Body of pancreas (tissue), 4 donors: ENCODE measurements around the gene ZDHHC18. TPM values are rescaled to one million over a fixed set of nuclear protein-coding genes. Genes with fewer than 3 reads are reported as not detected.
A peak's percentile ranks its signal among the peaks of the same experiment; 100 is the strongest.

Experiments used
- ATAC-seq: fragments of 150-250 bp; one replicate; pipeline ENCODE4 v1.9.1; 2016
- DNase-seq, 4 donors: peaks; one replicate each; pipeline ENCODE4 v3.0.0-alpha.2; 2019
- H3K27ac ChIP-seq, 4 donors: fragments of 200-600 bp; sonication (generic); 1 replicate in 3 of 4; 2 replicates in 1 of 4; pipeline versions ENCODE4 v1.5.1 to v1.6.1; 2016 to 2019; ENCODE audit warnings: mild to moderate bottlenecking in 1 of 4, mixed read lengths in 1 of 4, moderate library complexity in 1 of 4
- H3K27me3 ChIP-seq, 2 donors: fragments of 200-600 bp; sonication (generic); one replicate each; pipeline ENCODE4 v1.6.0; 2016; ENCODE audit warnings: mild to moderate bottlenecking in 1 of 2
- H3K36me3 ChIP-seq, 2 donors: fragments of 200-600 bp; sonication (generic); replicated peaks in 1 of 2; 2 replicates each; pipeline ENCODE4 v1.5.1; 2016; ENCODE audit warnings: low read depth in 2 of 2; ENCODE audit not compliant: insufficient read depth in 1 of 2
- H3K4me1 ChIP-seq: fragments of 200-600 bp; sonication (generic); one replicate; pipeline ENCODE4 v1.6.0; 2016
- H3K4me3 ChIP-seq, 2 donors: fragments of 200-600 bp; sonication (generic); 1 replicate in 1 of 2; 2 replicates in 1 of 2; pipeline ENCODE4 v1.5.1; 2016 to 2019
- H3K9me3 ChIP-seq, 3 donors: fragments of 200-600 bp; sonication (generic); 1 replicate in 2 of 3; 2 replicates in 1 of 3; pipeline ENCODE4 v1.5.1; 2016
- CTCF ChIP-seq, 7 experiments: fragments of 450-650 bp in 4 of 7; fragments of 200-600 bp in 3 of 7; sonication (generic) in 3 of 7; IDR thresholded peaks; one replicate each; pipeline ENCODE4 v1.5.1; 2016 to 2019; ENCODE audit warnings: antibody characterized with exemption in 7 of 7
- POLR2A ChIP-seq, 3 donors: fragments of 450-650 bp; IDR thresholded peaks; one replicate each; pipeline ENCODE4 v1.6.1; 2016; ENCODE audit warnings: antibody characterized with exemption in 3 of 3, mild to moderate bottlenecking in 2 of 3
- WGBS, 2 donors: methylation state at CpG; one replicate each; pipeline ENCODE4 v1.1.5; 2017; 5-methylcytosine and 5-hydroxymethylcytosine counted together
- intact Hi-C: fragments of 100-400 bp; cut with DNase I; formaldehyde crosslinking; loops from one replicate; pipeline ENCODE4 v1.15.1; 2023
- total RNA-seq, 2 donors: library from RNA; depleted of rRNA; stranded (reverse); fragments of >200 nt; gene quantifications; one replicate each; pipeline ENCODE4 v1.1.0, GENCODE V29; 2016

ZDHHC18 gene
- total RNA-seq, 2 donors from 2014 or later = 4.6 to 5.7 TPM

GRCh38 chr1:26882696-26883463, 56.4 kb downstream of the ZDHHC18 start:
- H3K36me3 ChIP-seq = peaks cover 21 to 56% of the 10 kb centered on the region in 2 donors

GRCh38 chr1:26887125-26887524, 60.6 kb downstream of the ZDHHC18 start:
- H3K36me3 ChIP-seq = peaks cover 21 to 43% of the 10 kb centered on the region in 2 donors
- TF ChIP-seq POLR2A (IDR thresholded peaks at IDR 0.05) (no peak), CTCF (IDR thresholded peaks at IDR 0.05) (peak; percentile 17 to 42 (median 32))
- ATAC-seq (no peak), DNase-seq (peak in 2 of 4 donors; percentile 30 to 35)
- H3K27me3 ChIP-seq = no peaks in the 10 kb centered on the region
- WGBS, 2 donors = 71 to 75% methylated on average over 1 of the region's 1 CpG
- peaks cover 17% of the 10 kb centered on the region for H3K4me1 ChIP-seq
- no peak overlapping the region for H3K27ac ChIP-seq
- intact Hi-C loops = no loop called here
- no peak overlapping the region for H3K4me3 ChIP-seq
- no peaks in the 10 kb centered on the region for H3K9me3 ChIP-seq

More at GRCh38 chr1:26882696-26883463, 56.4 kb downstream of the ZDHHC18 start:
- Histone ChIP-seq H3K4me3 (no peak overlapping the region), H3K4me1 (no peaks in the 10 kb centered on the region), H3K9me3 (no peaks in the 10 kb centered on the region), H3K27ac (no peak overlapping the region), H3K27me3 (no peaks in the 10 kb centered on the region)
- WGBS, 2 donors = 80 to 85% methylated on average over 5 of the region's 5 CpGs
- DNase-seq (no peak), ATAC-seq (no peak)
- intact Hi-C loops = no loop called here
- TF ChIP-seq POLR2A (IDR thresholded peaks at IDR 0.05) (no peak), CTCF (IDR thresholded peaks at IDR 0.05) (no peak)

- H3K36me3 ChIP-seq = peaks cover 16 to 39% of the 10 kb centered on the region in 2 donors
- H3K27me3 ChIP-seq = no peaks in the 10 kb centered on the region
- H3K4me3 ChIP-seq = no peak overlapping the region
- intact Hi-C loops = no loop called here
- no peak for TF ChIP-seq CTCF (IDR thresholded peaks at IDR 0.05)
- no peak for TF ChIP-seq POLR2A (IDR thresholded peaks at IDR 0.05)
- DNase-seq (no peak), ATAC-seq (no peak)
- H3K27ac ChIP-seq = no peak overlapping the region
- WGBS, 2 donors = 85 to 86% methylated on average over 1 of the region's 1 CpG
- H3K4me1 ChIP-seq = peaks cover 17% of the 10 kb centered on the region
- no peaks in the 10 kb centered on the region for H3K9me3 ChIP-seq
Measured at GRCh38 chr1:26888231-26888630, 61.7 kb downstream of the ZDHHC18 start.

- TF ChIP-seq POLR2A (IDR thresholded peaks at IDR 0.05) = peak; percentile 64 to 87 (median 83)
- TF ChIP-seq CTCF (IDR thresholded peaks at IDR 0.05) = no peak
- 1 to 2% methylated on average over 9 to 89 of the region's 89 CpGs for WGBS, 2 donors
- peak; percentile 79 to 85 (median 82) for DNase-seq
- Histone ChIP-seq H3K27me3 (no peaks in the 10 kb centered on the region), H3K4me1 (peaks cover 17% of the 10 kb centered on the region), H3K9me3 (no peaks in the 10 kb centered on the region), H3K4me3 (peak within 1 kb of the TSS; percentile 61 to 74), H3K36me3 (peaks cover 5 to 31% of the 10 kb centered on the region in 2 donors), H3K27ac (peak within 1 kb of the TSS; percentile 81 to 95 (median 92))
- peak; percentile 93 for ATAC-seq
- intact Hi-C loops = no loop called here
Measured at GRCh38 chr1:26889551-26890466, 63.3 kb downstream of the ZDHHC18 start, which contains the start of gene GPN2. Gene GPN2, minus strand, starts transcription at chr1:26890283. Its CDS starts 187 bp downstream, at chr1:26890096.
